ENCODE data around the gene ANKRD13B. TPM values are rescaled to one million over a fixed set of nuclear protein-coding genes. Genes with fewer than 3 reads are reported as not detected.

The ANKRD13B gene
- total RNA-seq, 2 donors from 2014 or later, result 2.2 to 2.6 TPM

- TF ChIP-seq CTCF (conservative IDR thresholded peaks at IDR 0.05), result no peak
- peaks cover 2% of the 10 kb centered on the region for H3K4me1 Mint-ChIP-seq
- no peak overlapping the region for H3K4me3 Mint-ChIP-seq
- no peaks in the 10 kb centered on the region for H3K36me3 Mint-ChIP-seq (ENCODE audit: low read depth)
- no peaks in the 10 kb centered on the region for H3K36me3 ChIP-seq (ENCODE audit: control insufficient read depth, insufficient read depth, low read length)
- H3K27me3 ChIP-seq (ENCODE audit: control insufficient read depth, insufficient read depth, low read length, poor library complexity, severe bottlenecking), result peaks cover 59% of the 10 kb centered on the region
- peaks cover 91% of the 10 kb centered on the region for H3K27me3 Mint-ChIP-seq (ENCODE audit: insufficient read depth)
- no peaks in the 10 kb centered on the region for H3K9me3 ChIP-seq (ENCODE audit: control insufficient read depth, low read length)
- no peaks in the 10 kb centered on the region for H3K4me1 ChIP-seq (ENCODE audit: control insufficient read depth, insufficient read depth, low read length)
- WGBS, 2 experiments (ENCODE audit: insufficient coverage in 1 of 2, insufficient read length in 1 of 2), result 52 to 56% methylated on average over 8 to 13 of the region's 13 CpGs
- no peak overlapping the region for H3K4me3 ChIP-seq (ENCODE audit: low read length)
- H3K9ac ChIP-seq (ENCODE audit: extremely low read depth, low read length, poor library complexity, severe bottlenecking), result no peak overlapping the region
- H3K9me3 Mint-ChIP-seq, result peaks cover 1% of the 10 kb centered on the region
- DNase-seq, result no peak
- peak overlapping the region; percentile 88 for H3K27ac ChIP-seq (ENCODE audit: low read depth, low read length)
- no peak overlapping the region for H3K27ac Mint-ChIP-seq
Observed at GRCh38 chr17:29613856-29614255, 20.9 kb downstream of the ANKRD13B start.

GRCh38 chr17:29614349-29615047, 21.6 kb downstream of the ANKRD13B start:
- Histone ChIP-seq H3K4me1 (ENCODE audit: control insufficient read depth, insufficient read depth, low read length) (no peaks in the 10 kb centered on the region), H3K27me3 (ENCODE audit: control insufficient read depth, insufficient read depth, low read length, poor library complexity, severe bottlenecking) (peaks cover 65% of the 10 kb centered on the region), H3K4me3 (ENCODE audit: low read length) (no peak overlapping the region), H3K9me3 (ENCODE audit: control insufficient read depth, low read length) (no peaks in the 10 kb centered on the region), H3K36me3 (ENCODE audit: control insufficient read depth, insufficient read depth, low read length) (no peaks in the 10 kb centered on the region), H3K9ac (ENCODE audit: extremely low read depth, low read length, poor library complexity, severe bottlenecking) (no peak overlapping the region), H3K27ac (ENCODE audit: low read depth, low read length) (peak overlapping the region; percentile 88)
- Mint-ChIP-seq H3K36me3 (ENCODE audit: low read depth) (no peaks in the 10 kb centered on the region), H3K27ac (no peak overlapping the region), H3K9me3 (peaks cover 1% of the 10 kb centered on the region), H3K27me3 (ENCODE audit: insufficient read depth) (peaks cover 93% of the 10 kb centered on the region), H3K4me3 (no peak overlapping the region), H3K4me1 (peaks cover 2% of the 10 kb centered on the region)
- peak; percentile 63 for DNase-seq
- 83 to 100% methylated on average over 1 to 16 of the region's 16 CpGs for WGBS, 2 experiments (ENCODE audit: insufficient coverage in 1 of 2, insufficient read length in 1 of 2)
- no peak for TF ChIP-seq CTCF (conservative IDR thresholded peaks at IDR 0.05)

- H3K9me3 Mint-ChIP-seq, result peaks cover 1% of the 10 kb centered on the region
- Histone ChIP-seq H3K4me1 (ENCODE audit: control insufficient read depth, insufficient read depth, low read length) (no peaks in the 10 kb centered on the region), H3K27me3 (ENCODE audit: control insufficient read depth, insufficient read depth, low read length, poor library complexity, severe bottlenecking) (peaks cover 70% of the 10 kb centered on the region), H3K36me3 (ENCODE audit: control insufficient read depth, insufficient read depth, low read length) (no peaks in the 10 kb centered on the region), H3K4me3 (ENCODE audit: low read length) (peak overlapping the region; percentile 65), H3K9me3 (ENCODE audit: control insufficient read depth, low read length) (no peaks in the 10 kb centered on the region), H3K27ac (ENCODE audit: low read depth, low read length) (peak overlapping the region; percentile 88), H3K9ac (ENCODE audit: extremely low read depth, low read length, poor library complexity, severe bottlenecking) (no peak overlapping the region)
- peak overlapping the region; percentile 52 for H3K4me3 Mint-ChIP-seq
- peaks cover 96% of the 10 kb centered on the region for H3K27me3 Mint-ChIP-seq (ENCODE audit: insufficient read depth)
- no peak overlapping the region for H3K27ac Mint-ChIP-seq
- TF ChIP-seq CTCF (conservative IDR thresholded peaks at IDR 0.05), result peak; percentile 19
- H3K4me1 Mint-ChIP-seq, result peaks cover 2% of the 10 kb centered on the region
- no peaks in the 10 kb centered on the region for H3K36me3 Mint-ChIP-seq (ENCODE audit: low read depth)
- DNase-seq, result no peak
- 69 to 81% methylated on average over 8 to 15 of the region's 15 CpGs for whole genome bisulfite sequencing, 2 experiments (ENCODE audit: insufficient coverage in 1 of 2, insufficient read length in 1 of 2)
Observed at GRCh38 chr17:29615048-29615385, 22.1 kb downstream of the ANKRD13B start.

All from endodermal cell (in vitro differentiated cells).